Prostate gland (tissue), 2 donors: ENCODE results near the gene SNED1. TPM values are rescaled to one million over a fixed set of nuclear protein-coding genes. Genes with fewer than 3 reads are reported as not detected.

ENCODE experiments used
- DNase-seq: peaks from one replicate; pipeline ENCODE4 v3.0.0-alpha.2; 2019; ENCODE audit warnings: low spot score
- H3K27ac ChIP-seq, 2 donors: fragments of 200-600 bp; sonication (generic); 2 replicates each; pipeline ENCODE4 v1.5.1; 2017 to 2019
- H3K27me3 ChIP-seq: fragments of 200-600 bp; sonication (generic); replicated peaks from 2 replicates; pipeline ENCODE4 v1.5.1; 2019; ENCODE audit not compliant: insufficient read depth
- H3K36me3 ChIP-seq, 2 donors: fragments of 200-600 bp; sonication (generic); 1 replicate in 1 of 2; 2 replicates in 1 of 2; pipeline versions ENCODE4 v1.5.1 to v1.8.1; 2017 to 2019
- H3K4me1 ChIP-seq: fragments of 200-600 bp; sonication (generic); replicated peaks from 2 replicates; pipeline ENCODE4 v1.5.1; 2019
- H3K4me3 ChIP-seq, 2 donors: fragments of 200-600 bp; sonication (generic); 2 replicates each; pipeline ENCODE4 v1.5.1; 2017 to 2019
- H3K9me3 ChIP-seq: fragments of 200-600 bp; sonication (generic); 2 replicates; pipeline ENCODE4 v1.5.1; 2017
- CTCF ChIP-seq, 4 experiments: fragments of 200-600 bp in 2 of 4; fragments of 450-650 bp in 2 of 4; sonication (generic) in 2 of 4; IDR thresholded peaks; 1 replicate in 3 of 4; 2 replicates in 1 of 4; pipeline ENCODE4 v1.5.1; 2016 to 2019; ENCODE audit warnings: antibody characterized with exemption in 4 of 4, mild to moderate bottlenecking in 2 of 4, moderate library complexity in 2 of 4
- POLR2A ChIP-seq: fragments of 450-650 bp; IDR thresholded peaks from one replicate; pipeline ENCODE4 v1.6.1; 2016; ENCODE audit warnings: antibody characterized with exemption, mild to moderate bottlenecking
- POLR2AphosphoS5 ChIP-seq: sonication (generic); formaldehyde crosslinking; IDR thresholded peaks from one replicate; pipeline ENCODE4 v1.6.1; 2017; ENCODE audit warnings: antibody characterized with exemption
- WGBS: methylation state at CpG from one replicate; pipeline ENCODE4 v1.1.5; 2018; 5-methylcytosine and 5-hydroxymethylcytosine counted together
- intact Hi-C: fragments of 100-400 bp; cut with DNase I; formaldehyde crosslinking; loops from one replicate; pipeline ENCODE4 v1.14.2; 2022
- total RNA-seq, 2 donors: library from RNA; depleted of rRNA; stranded (reverse); fragments of >200 nt; gene quantifications; one replicate each; pipeline ENCODE4 v1.1.0, GENCODE V29; 2016

SNED1 gene
- total RNA-seq, 2 donors from 2014 or later, result 32.0 to 115 TPM

GRCh38 chr2:241072553-241073165, 74.2 kb downstream of the SNED1 start:
- intact Hi-C loops, result no loop called here
- H3K27me3 ChIP-seq, result no peaks in the 10 kb centered on the region
- no peak overlapping the region for H3K4me3 ChIP-seq
- H3K4me1 ChIP-seq, result no peaks in the 10 kb centered on the region
- no peak for DNase-seq
- 75% methylated on average over 14 of the region's 14 CpGs for WGBS
- TF ChIP-seq POLR2AphosphoS5, result no peak
- TF ChIP-seq POLR2A, result no peak
- no peak for TF ChIP-seq CTCF (IDR thresholded peaks at IDR 0.05)
- H3K36me3 ChIP-seq, result no peaks in the 10 kb centered on the region
- no peak overlapping the region for H3K27ac ChIP-seq
- no peaks in the 10 kb centered on the region for H3K9me3 ChIP-seq

- Histone ChIP-seq H3K4me3 (no peak overlapping the region), H3K36me3 (no peaks in the 10 kb centered on the region), H3K9me3 (no peaks in the 10 kb centered on the region), H3K27me3 (no peaks in the 10 kb centered on the region), H3K27ac (no peak overlapping the region), H3K4me1 (no peaks in the 10 kb centered on the region)
- intact Hi-C loops, result no loop called here
- no peak for DNase-seq
- no peak for TF ChIP-seq POLR2AphosphoS5
- no peak for TF ChIP-seq CTCF (IDR thresholded peaks at IDR 0.05)
- no peak for TF ChIP-seq POLR2A
- WGBS, result 74% methylated on average over 25 of the region's 25 CpGs
Observed at GRCh38 chr2:241073166-241074064, 75.0 kb downstream of the SNED1 start.

- Histone ChIP-seq H3K27ac (no peak overlapping the region), H3K36me3 (no peaks in the 10 kb centered on the region), H3K9me3 (no peaks in the 10 kb centered on the region), H3K4me1 (no peaks in the 10 kb centered on the region), H3K4me3 (no peak overlapping the region), H3K27me3 (no peaks in the 10 kb centered on the region)
- WGBS, result 81% methylated on average over 16 of the region's 16 CpGs
- no peak for DNase-seq
- TF ChIP-seq POLR2AphosphoS5 (no peak), CTCF (IDR thresholded peaks at IDR 0.05) (no peak), POLR2A (no peak)
- intact Hi-C loops, result no loop called here
Observed at GRCh38 chr2:241074065-241074818, 75.8 kb downstream of the SNED1 start.

GRCh38 chr2:241074901-241075540, 76.6 kb downstream of the SNED1 start:
- 94% methylated on average over 16 of the region's 16 CpGs for WGBS
- H3K36me3 ChIP-seq, result no peaks in the 10 kb centered on the region

More at GRCh38 chr2:241074901-241075540, 76.6 kb downstream of the SNED1 start:
- intact Hi-C loops, result no loop called here
- H3K4me3 ChIP-seq, result no peak overlapping the region
- DNase-seq, result no peak
- H3K9me3 ChIP-seq, result no peaks in the 10 kb centered on the region
- TF ChIP-seq CTCF (IDR thresholded peaks at IDR 0.05) (no peak), POLR2AphosphoS5 (no peak), POLR2A (no peak)
- H3K27me3 ChIP-seq, result no peaks in the 10 kb centered on the region
- H3K4me1 ChIP-seq, result no peaks in the 10 kb centered on the region
- no peak overlapping the region for H3K27ac ChIP-seq
